Right lobe of liver (tissue), 4 donors: ENCODE results near the gene HS3ST2.

Experiments
- POLR2A ChIP-seq: fragments of 450-650 bp; IDR thresholded peaks from one replicate; pipeline ENCODE4 v1.6.1; 2017; ENCODE audit warnings: antibody characterized with exemption, mild to moderate bottlenecking
- TF ChIP-seq, protein P1 (sequence below), 4 donors: fragments of 200-600 bp in 3 of 4; fragments of 450-650 bp in 1 of 4; IDR thresholded peaks; one replicate each; pipeline versions ENCODE4 v1.5.1 to v1.8.0; 2016 to 2022; ENCODE audit warnings: antibody characterized with exemption in 4 of 4, mild to moderate bottlenecking in 2 of 4
- donor health status: DM: no; HTN: no; CAD: no.
- donor health status: DM: no; HTN: no; CAD: no.
- donor health status: DM: no; HTN: yes; CAD: no.

- TF ChIP-seq, protein P1, sequence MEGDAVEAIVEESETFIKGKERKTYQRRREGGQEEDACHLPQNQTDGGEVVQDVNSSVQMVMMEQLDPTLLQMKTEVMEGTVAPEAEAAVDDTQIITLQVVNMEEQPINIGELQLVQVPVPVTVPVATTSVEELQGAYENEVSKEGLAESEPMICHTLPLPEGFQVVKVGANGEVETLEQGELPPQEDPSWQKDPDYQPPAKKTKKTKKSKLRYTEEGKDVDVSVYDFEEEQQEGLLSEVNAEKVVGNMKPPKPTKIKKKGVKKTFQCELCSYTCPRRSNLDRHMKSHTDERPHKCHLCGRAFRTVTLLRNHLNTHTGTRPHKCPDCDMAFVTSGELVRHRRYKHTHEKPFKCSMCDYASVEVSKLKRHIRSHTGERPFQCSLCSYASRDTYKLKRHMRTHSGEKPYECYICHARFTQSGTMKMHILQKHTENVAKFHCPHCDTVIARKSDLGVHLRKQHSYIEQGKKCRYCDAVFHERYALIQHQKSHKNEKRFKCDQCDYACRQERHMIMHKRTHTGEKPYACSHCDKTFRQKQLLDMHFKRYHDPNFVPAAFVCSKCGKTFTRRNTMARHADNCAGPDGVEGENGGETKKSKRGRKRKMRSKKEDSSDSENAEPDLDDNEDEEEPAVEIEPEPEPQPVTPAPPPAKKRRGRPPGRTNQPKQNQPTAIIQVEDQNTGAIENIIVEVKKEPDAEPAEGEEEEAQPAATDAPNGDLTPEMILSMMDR (IDR thresholded peaks at IDR 0.05): no peak
- TF ChIP-seq POLR2A: no peak
Measured at GRCh38 chr16:22787466-22788192, 26.3 kb upstream of the HS3ST2 start.
